Heart left ventricle (tissue), 16 donors: Measurements from ENCODE around the gene KCNJ12. TPM values are rescaled to one million over a fixed set of nuclear protein-coding genes. Genes with fewer than 3 reads are reported as not detected.

Source experiments
- ATAC-seq, 4 donors: fragments of 200-7000 bp; cut with Tn5 transposase; one replicate each; pipeline ENCODE4 v1.9.1; 2020 to 2022; ENCODE audit warnings: moderate library complexity in 4 of 4, mild to moderate bottlenecking in 3 of 4, moderate number of reproducible peaks in 1 of 4
- DNase-seq, 5 donors: peaks; one replicate each; pipeline ENCODE4 v3.0.0-alpha.2; 2020
- H3K27ac ChIP-seq, 12 donors: fragments of 200-600 bp; sonication (generic) in 4 of 12; one replicate each; pipeline versions ENCODE4 v1.5.0 to v1.8.0; 2016 to 2022; ENCODE audit warnings: mild to moderate bottlenecking in 2 of 12
- H3K27me3 ChIP-seq, 9 donors: fragments of 200-600 bp; sonication (generic) in 2 of 9; one replicate each; pipeline versions ENCODE4 v1.5.1 to v1.8.0; 2016 to 2022; ENCODE audit warnings: mild to moderate bottlenecking in 3 of 9
- H3K36me3 ChIP-seq, 9 donors: fragments of 200-600 bp; sonication (generic) in 2 of 9; one replicate each; pipeline versions ENCODE4 v1.5.0 to v1.8.0; 2018 to 2022; ENCODE audit warnings: mild to moderate bottlenecking in 2 of 9
- H3K4me1 ChIP-seq, 12 donors: fragments of 200-600 bp; sonication (generic) in 4 of 12; one replicate each; pipeline versions ENCODE4 v1.5.0 to v1.8.0; 2016 to 2022; ENCODE audit warnings: mild to moderate bottlenecking in 3 of 12
- H3K4me3 ChIP-seq, 12 donors: fragments of 200-600 bp; sonication (generic) in 4 of 12; one replicate each; pipeline versions ENCODE4 v1.5.0 to v1.8.0; 2017 to 2022; ENCODE audit warnings: mild to moderate bottlenecking in 9 of 12, moderate library complexity in 4 of 12
- H3K9me3 ChIP-seq, 12 donors: fragments of 200-600 bp; sonication (generic) in 4 of 12; one replicate each; pipeline versions ENCODE4 v1.5.0 to v1.8.0; 2016 to 2022; ENCODE audit warnings: mild to moderate bottlenecking in 1 of 12
- CTCF ChIP-seq, 12 donors: fragments of 200-600 bp; sonication (generic) in 4 of 12; IDR thresholded peaks; one replicate each; pipeline versions ENCODE4 v1.5.0 to v1.8.0; 2018 to 2022; ENCODE audit warnings: antibody characterized with exemption in 12 of 12, mild to moderate bottlenecking in 5 of 12
- POLR2A ChIP-seq, 2 donors: fragments of 450-650 bp; IDR thresholded peaks; one replicate each; pipeline ENCODE4 v1.6.1; 2017; ENCODE audit warnings: antibody characterized with exemption in 2 of 2, mild to moderate bottlenecking in 2 of 2, moderate library complexity in 2 of 2
- WGBS, 4 donors: extraction: QIAGEN DNeasy Blood & Tissue Kit in 2 of 4; methylation state at CpG; one replicate each; pipeline versions ENCODE4 v1.1.5 to v1.1.7; 2013 to 2018; 5-methylcytosine and 5-hydroxymethylcytosine counted together
- intact Hi-C, 10 donors: fragments of 100-400 bp; cut with DNase I; formaldehyde crosslinking; loops; one replicate each; pipeline versions ENCODE4 v1.11.1 to v1.14.2; 2022
- polyA plus RNA-seq, 2 donors: library from polyadenylated mRNA; stranded (reverse); fragments of 200-250 nt; gene quantifications; one replicate each; pipeline ENCODE4 v1.2.3, GENCODE V29; 2013
- total RNA-seq, 9 donors: library from RNA; depleted of rRNA in 2 of 9; stranded (reverse); fragments of >200 nt in 2 of 9; fragmentation: NEBNext Ultra II Directional in 3 of 9; extraction: Animal tissue kit (Norgen Biotek cat#: 25700) in 3 of 9; gene quantifications; one replicate each; pipeline versions ENCODE4 v1.1.0 to v1.2.4, GENCODE V29; 2016 to 2023
- donor health status: ischemic (EF 13 %, LVEDD 7.1; RV severe dilation, severe dysfunction).
- donor health status: healthy with polysubstance abuse.
- donor health status: DM: no; HTN: yes; CAD: no.
- donor health status: DM: no; HTN: no; CAD: no.
- donor health status: ischemic (EF 25% LVEDD 6.9; RV normal size, moderate dysfunction).
- donor health status: ischemic (EF 25% LVEDD 5.7; RV mildly dilated, moderate dysfunction).
- donor health status: healthy.
- donor health status: DM: yes; HTN: yes; CAD: no.
- donor health status: ischemic (EF 35%, LVEDD 5.7; RV mildly dilated, moderate dysfunction).
- donor health status: nonischemic (EF 11% LVEDD 7.7; RV severe dilation, severe dysfunction).
- donor health status: DM: yes; HTN: yes; CAD: no.
- donor health status: PGD.
- donor health status: ischemic (EF 29% LVEDD 5.4; RV normal size, mild dysfunction).
- donor health status: nonischemic (EF 23%, LVEDD 6.1; RV moderate dilation, normal function).

Gene KCNJ12
- total and polyA plus RNA-seq, 11 donors: 6.6 to 24.2 (median 9.0) TPM

DNA sequence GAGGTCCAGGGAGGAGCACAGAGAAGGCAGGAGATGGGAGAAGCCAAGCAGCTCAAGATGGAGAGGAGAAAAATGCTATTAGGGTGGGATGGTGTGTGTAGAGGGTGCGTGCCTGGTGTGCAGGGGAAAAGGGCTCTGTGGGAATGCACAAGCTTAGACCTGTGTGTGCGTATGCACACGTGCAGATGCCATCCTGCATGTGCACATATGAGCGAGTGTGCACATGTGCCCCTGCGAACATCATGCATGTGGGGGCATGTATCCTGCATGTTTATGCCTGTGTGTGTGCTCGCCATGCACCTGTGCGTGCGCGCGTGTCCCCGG lies 438 bp upstream of the KCNJ12 start:
- H3K27me3 ChIP-seq: peaks cover 0 to 31% (median 0%) of the 10 kb centered on the region in 9 donors

GRCh38 chr17:21376759-21377690 lies 868 bp downstream of the KCNJ12 start:
- Histone ChIP-seq H3K4me3 (peak overlapping the region; percentile 51 to 85 (median 59)), H3K4me1 (peaks cover 0 to 68% (median 26%) of the 10 kb centered on the region in 12 donors), H3K27ac (peak overlapping the region in 10 of 12 donors; percentile 56 to 85 (median 68)), H3K36me3 (no peaks in the 10 kb centered on the region), H3K27me3 (peaks cover 0 to 31% (median 0%) of the 10 kb centered on the region in 9 donors), H3K9me3 (no peaks in the 10 kb centered on the region)
- intact Hi-C loops: loop anchor here in 2 of 10 donors (5.0 to 10.0 kb wide), 3 partner anchors 55 to 70 kb away; no protein-coding TSS in a partner anchor
- DNase-seq: no peak
- WGBS, 4 donors: 2 to 5% (median 3%) methylated on average over 44 to 80 of the region's 80 CpGs
- TF ChIP-seq POLR2A (IDR thresholded peaks at IDR 0.05): no peak
- no peak for TF ChIP-seq CTCF (IDR thresholded peaks at IDR 0.05)
- ATAC-seq: peak in 3 of 4 donors; percentile 12 to 52 (median 27)

More for the DNA sequence above, 438 bp upstream of the KCNJ12 start:
- Histone ChIP-seq H3K36me3 (no peaks in the 10 kb centered on the region), H3K4me3 (peak overlapping the region in 6 of 12 donors; percentile 57 to 85 (median 62)), H3K9me3 (no peaks in the 10 kb centered on the region), H3K27ac (peak overlapping the region in 1 of 12 donors; percentile 85), H3K4me1 (peaks cover 0 to 74% (median 36%) of the 10 kb centered on the region in 12 donors)
- TF ChIP-seq POLR2A (IDR thresholded peaks at IDR 0.05): no peak
- TF ChIP-seq CTCF (IDR thresholded peaks at IDR 0.05): no peak
- no peak for ATAC-seq
- intact Hi-C loops: loop anchor here in 2 of 10 donors (5.0 to 10.0 kb wide), 3 partner anchors 53 to 72 kb away; no protein-coding TSS in a partner anchor
- DNase-seq: no peak
- 39 to 57% (median 45%) methylated on average over 11 of the region's 11 CpGs for WGBS, 4 donors

GRCh38 chr17:21377705-21378396 lies 1.7 kb downstream of the KCNJ12 start:
- no peak for DNase-seq
- peaks cover 0 to 31% (median 0%) of the 10 kb centered on the region in 9 donors for H3K27me3 ChIP-seq
- no peaks in the 10 kb centered on the region for H3K9me3 ChIP-seq
- intact Hi-C loops: loop anchor here in 2 of 10 donors (5.0 to 10.0 kb wide), 3 partner anchors 56 to 69 kb away; no protein-coding TSS in a partner anchor
- peak overlapping the region; percentile 51 to 85 (median 59) for H3K4me3 ChIP-seq
- TF ChIP-seq CTCF (IDR thresholded peaks at IDR 0.05) (no peak), POLR2A (IDR thresholded peaks at IDR 0.05) (no peak)
- H3K36me3 ChIP-seq: no peaks in the 10 kb centered on the region
- peaks cover 0 to 74% (median 28%) of the 10 kb centered on the region in 12 donors for H3K4me1 ChIP-seq
- 31 to 41% (median 39%) methylated on average over 24 to 43 of the region's 43 CpGs for whole genome bisulfite sequencing, 4 donors
- no peak for ATAC-seq
- H3K27ac ChIP-seq: peak overlapping the region in 6 of 12 donors; percentile 56 to 85 (median 68)
